OCI-LY3 (cell line): ENCODE measurements around the gene TRAPPC13.

ENCODE experiments used
- H2AFZ ChIP-seq: fragments of 200-600, 300-600 bp; shearing (Covaris generic); 2 replicates; pipeline ENCODE4 v1.6.0; 2014; ENCODE audit warnings: antibody characterized with exemption, low read depth, low read length
- H3K27ac ChIP-seq: fragments of 200-600, 300-600 bp; sonication (generic); 2 replicates; pipeline ENCODE4 v1.5.1; 2014; ENCODE audit warnings: mild to moderate bottlenecking, low read length, moderate library complexity, mixed read lengths
- H3K27me3 ChIP-seq: fragments of 200-600, 300-600 bp; sonication (generic); 2 replicates; pipeline ENCODE4 v1.6.1; 2014; ENCODE audit warnings: low read depth, low read length, mixed read lengths
- H3K36me3 ChIP-seq: fragments of 200-600, 300-600 bp; sonication (generic); replicated peaks from 2 replicates; pipeline ENCODE3; 2014; ENCODE audit warnings: low read depth, low read length, mixed read lengths
- H3K4me1 ChIP-seq: fragments of 300-600, 200-600 bp; sonication (generic); 2 replicates; pipeline ENCODE4 v1.6.1; 2014; ENCODE audit warnings: low read length, mixed read lengths
- H3K4me2 ChIP-seq: fragments of 200-600, 300-600 bp; sonication (generic); 2 replicates; pipeline ENCODE4 v1.6.1; 2014; ENCODE audit warnings: low read length, mixed read lengths
- H3K4me3 ChIP-seq: fragments of 300-600, 200-600 bp; sonication (generic); 2 replicates; pipeline ENCODE4 v1.5.1; 2014; ENCODE audit warnings: antibody characterized with exemption, mild to moderate bottlenecking, low read length, moderate library complexity
- H3K79me2 ChIP-seq: fragments of 300-600, 200-600 bp; shearing (Covaris generic); 2 replicates; pipeline ENCODE4 v1.6.1; 2014; ENCODE audit warnings: mild to moderate bottlenecking, low read length, mixed read lengths
- H3K9ac ChIP-seq: fragments of 300-600, 200-600 bp; shearing (Covaris generic); 2 replicates; pipeline ENCODE4 v1.6.0; 2014; ENCODE audit warnings: mild to moderate bottlenecking, low read length, moderate library complexity
- H3K9me3 ChIP-seq: fragments of 200-600, 300-600 bp; shearing (Covaris generic); 2 replicates; pipeline ENCODE4 v1.6.1; 2014; ENCODE audit warnings: low read length, mixed read lengths; ENCODE audit not compliant: insufficient read depth
- H4K20me1 ChIP-seq: fragments of 200-600, 300-600 bp; sonication (generic); 2 replicates; pipeline ENCODE4 v1.6.1; 2016; ENCODE audit warnings: low read length, mixed read lengths; ENCODE audit not compliant: insufficient read depth
- EZH2phosphoT487 ChIP-seq: fragments of 200-600 bp; shearing (Covaris generic); IDR thresholded peaks from 2 replicates; pipeline ENCODE4 v1.6.1; 2018; ENCODE audit warnings: antibody characterized with exemption, mixed run types, low read depth
- TF ChIP-seq, protein P1 (sequence below): fragments of 200-600, 300-600 bp; sonication (generic); IDR thresholded peaks from 2 replicates; pipeline ENCODE4 v1.5.1; 2014; ENCODE audit warnings: antibody characterized with exemption, low read length, low read depth

The TRAPPC13 gene

GRCh38 chr5:65654713-65655112 lies 29.9 kb downstream of the TRAPPC13 start:
- H2AFZ ChIP-seq, result no peak overlapping the region
- no peaks in the 10 kb centered on the region for H3K27me3 ChIP-seq
- H3K27ac ChIP-seq, result no peak overlapping the region
- H3K9ac ChIP-seq, result no peak overlapping the region
- no peaks in the 10 kb centered on the region for H3K9me3 ChIP-seq
- no peaks in the 10 kb centered on the region for H3K36me3 ChIP-seq
- no peaks in the 10 kb centered on the region for H3K4me1 ChIP-seq
- no peaks in the 10 kb centered on the region for H3K79me2 ChIP-seq
- no peak for TF ChIP-seq EZH2phosphoT487
- TF ChIP-seq, protein P1, sequence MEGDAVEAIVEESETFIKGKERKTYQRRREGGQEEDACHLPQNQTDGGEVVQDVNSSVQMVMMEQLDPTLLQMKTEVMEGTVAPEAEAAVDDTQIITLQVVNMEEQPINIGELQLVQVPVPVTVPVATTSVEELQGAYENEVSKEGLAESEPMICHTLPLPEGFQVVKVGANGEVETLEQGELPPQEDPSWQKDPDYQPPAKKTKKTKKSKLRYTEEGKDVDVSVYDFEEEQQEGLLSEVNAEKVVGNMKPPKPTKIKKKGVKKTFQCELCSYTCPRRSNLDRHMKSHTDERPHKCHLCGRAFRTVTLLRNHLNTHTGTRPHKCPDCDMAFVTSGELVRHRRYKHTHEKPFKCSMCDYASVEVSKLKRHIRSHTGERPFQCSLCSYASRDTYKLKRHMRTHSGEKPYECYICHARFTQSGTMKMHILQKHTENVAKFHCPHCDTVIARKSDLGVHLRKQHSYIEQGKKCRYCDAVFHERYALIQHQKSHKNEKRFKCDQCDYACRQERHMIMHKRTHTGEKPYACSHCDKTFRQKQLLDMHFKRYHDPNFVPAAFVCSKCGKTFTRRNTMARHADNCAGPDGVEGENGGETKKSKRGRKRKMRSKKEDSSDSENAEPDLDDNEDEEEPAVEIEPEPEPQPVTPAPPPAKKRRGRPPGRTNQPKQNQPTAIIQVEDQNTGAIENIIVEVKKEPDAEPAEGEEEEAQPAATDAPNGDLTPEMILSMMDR, result no peak
- H3K4me2 ChIP-seq, result no peak overlapping the region
- no peak overlapping the region for H3K4me3 ChIP-seq
- H4K20me1 ChIP-seq, result no peaks in the 10 kb centered on the region

GRCh38 chr5:65663804-65664521 lies 39.1 kb downstream of the TRAPPC13 start:
- Histone ChIP-seq H2AFZ (no peak overlapping the region), H3K4me1 (peaks cover 3% of the 10 kb centered on the region; the same call in 1 of the 2 replicates), H4K20me1 (no peaks in the 10 kb centered on the region), H3K36me3 (peaks cover 2% of the 10 kb centered on the region), H3K27me3 (no peaks in the 10 kb centered on the region), H3K27ac (no peak overlapping the region), H3K9ac (no peak overlapping the region), H3K9me3 (no peaks in the 10 kb centered on the region), H3K79me2 (no peaks in the 10 kb centered on the region), H3K4me2 (no peak overlapping the region), H3K4me3 (no peak overlapping the region)
- no peak for TF ChIP-seq EZH2phosphoT487
- TF ChIP-seq, protein P1, result no peak

GRCh38 chr5:65668696-65669095 lies 43.9 kb downstream of the TRAPPC13 start:
- Histone ChIP-seq H3K27ac (no peak overlapping the region), H3K36me3 (peaks cover 8% of the 10 kb centered on the region), H3K9me3 (no peaks in the 10 kb centered on the region), H3K4me1 (peaks cover 3% of the 10 kb centered on the region; the same call in 1 of the 2 replicates), H3K4me3 (no peak overlapping the region), H3K4me2 (no peak overlapping the region), H3K9ac (no peak overlapping the region), H2AFZ (no peak overlapping the region), H3K79me2 (no peaks in the 10 kb centered on the region), H4K20me1 (no peaks in the 10 kb centered on the region), H3K27me3 (no peaks in the 10 kb centered on the region)
- TF ChIP-seq, protein P1, result no peak
- no peak for TF ChIP-seq EZH2phosphoT487

- TF ChIP-seq EZH2phosphoT487, result no peak
- TF ChIP-seq, protein P1, result no peak
- Histone ChIP-seq H3K36me3 (peaks cover 6% of the 10 kb centered on the region), H3K4me2 (no peak overlapping the region), H3K4me3 (no peak overlapping the region), H3K27me3 (no peaks in the 10 kb centered on the region), H4K20me1 (no peaks in the 10 kb centered on the region), H3K4me1 (peaks cover 3% of the 10 kb centered on the region; the same call in 1 of the 2 replicates), H3K27ac (no peak overlapping the region), H3K9ac (no peak overlapping the region), H2AFZ (no peak overlapping the region), H3K79me2 (no peaks in the 10 kb centered on the region), H3K9me3 (no peaks in the 10 kb centered on the region)
These were observed 48.0 kb downstream of the TRAPPC13 start for GRCh38 chr5:65672796-65673195.
